Body of pancreas (tissue), 4 donors: ENCODE data around the gene OR10H3. TPM values are rescaled to one million over a fixed set of nuclear protein-coding genes. Genes with fewer than 3 reads are reported as not detected.

Experiments
- ATAC-seq: fragments of 150-250 bp; one replicate; pipeline ENCODE4 v1.9.1; 2016
- DNase-seq, 4 donors: peaks; one replicate each; pipeline ENCODE4 v3.0.0-alpha.2; 2019
- H3K27ac ChIP-seq, 4 donors: fragments of 200-600 bp; sonication (generic); 1 replicate in 3 of 4; 2 replicates in 1 of 4; pipeline versions ENCODE4 v1.5.1 to v1.6.1; 2016 to 2019; ENCODE audit warnings: mild to moderate bottlenecking in 1 of 4, mixed read lengths in 1 of 4, moderate library complexity in 1 of 4
- H3K27me3 ChIP-seq, 2 donors: fragments of 200-600 bp; sonication (generic); one replicate each; pipeline ENCODE4 v1.6.0; 2016; ENCODE audit warnings: mild to moderate bottlenecking in 1 of 2
- H3K36me3 ChIP-seq, 2 donors: fragments of 200-600 bp; sonication (generic); replicated peaks in 1 of 2; 2 replicates each; pipeline ENCODE4 v1.5.1; 2016; ENCODE audit warnings: low read depth in 2 of 2; ENCODE audit not compliant: insufficient read depth in 1 of 2
- H3K4me1 ChIP-seq: fragments of 200-600 bp; sonication (generic); one replicate; pipeline ENCODE4 v1.6.0; 2016
- H3K4me3 ChIP-seq, 2 donors: fragments of 200-600 bp; sonication (generic); 1 replicate in 1 of 2; 2 replicates in 1 of 2; pipeline ENCODE4 v1.5.1; 2016 to 2019
- H3K9me3 ChIP-seq, 3 donors: fragments of 200-600 bp; sonication (generic); 1 replicate in 2 of 3; 2 replicates in 1 of 3; pipeline ENCODE4 v1.5.1; 2016
- CTCF ChIP-seq, 7 experiments: fragments of 450-650 bp in 4 of 7; fragments of 200-600 bp in 3 of 7; sonication (generic) in 3 of 7; IDR thresholded peaks; one replicate each; pipeline ENCODE4 v1.5.1; 2016 to 2019; ENCODE audit warnings: antibody characterized with exemption in 7 of 7
- POLR2A ChIP-seq, 3 donors: fragments of 450-650 bp; IDR thresholded peaks; one replicate each; pipeline ENCODE4 v1.6.1; 2016; ENCODE audit warnings: antibody characterized with exemption in 3 of 3, mild to moderate bottlenecking in 2 of 3
- WGBS, 2 donors: methylation state at CpG; one replicate each; pipeline ENCODE4 v1.1.5; 2017; 5-methylcytosine and 5-hydroxymethylcytosine counted together
- intact Hi-C: fragments of 100-400 bp; cut with DNase I; formaldehyde crosslinking; loops from one replicate; pipeline ENCODE4 v1.15.1; 2023
- total RNA-seq, 2 donors: library from RNA; depleted of rRNA; stranded (reverse); fragments of >200 nt; gene quantifications; one replicate each; pipeline ENCODE4 v1.1.0, GENCODE V29; 2016

Gene OR10H3
- total RNA-seq, 2 donors from 2014 or later = not detected

GRCh38 chr19:15727724-15728123 is 10.1 kb upstream of the OR10H3 start, which contains the start of gene OR10H2:
Gene OR10H2, plus strand, starts transcription at chr19:15728024. Its CDS starts 20 bp downstream, at chr19:15728044.
- H3K9me3 ChIP-seq = no peaks in the 10 kb centered on the region
- TF ChIP-seq POLR2A (IDR thresholded peaks at IDR 0.05) (no peak), CTCF (IDR thresholded peaks at IDR 0.05) (no peak)
- 54 to 59% methylated on average over 5 of the region's 5 CpGs for WGBS, 2 donors
- ATAC-seq = no peak
- H3K4me3 ChIP-seq = no peak within 1 kb of the TSS
- H3K27me3 ChIP-seq = no peaks in the 10 kb centered on the region
- DNase-seq = no peak
- H3K4me1 ChIP-seq = no peaks in the 10 kb centered on the region
- no peaks in the 10 kb centered on the region for H3K36me3 ChIP-seq
- no peak within 1 kb of the TSS for H3K27ac ChIP-seq
- intact Hi-C loops = no loop called here

- Histone ChIP-seq H3K4me3 (no peak overlapping the region), H3K9me3 (no peaks in the 10 kb centered on the region), H3K4me1 (no peaks in the 10 kb centered on the region), H3K27me3 (no peaks in the 10 kb centered on the region), H3K36me3 (no peaks in the 10 kb centered on the region), H3K27ac (no peak overlapping the region)
- WGBS, 2 donors = 24 to 42% methylated on average over 1 of the region's 1 CpG
- DNase-seq (no peak), ATAC-seq (no peak)
- no peak for TF ChIP-seq POLR2A (IDR thresholded peaks at IDR 0.05)
- TF ChIP-seq CTCF (IDR thresholded peaks at IDR 0.05) = no peak
- intact Hi-C loops = no loop called here
Observed at GRCh38 chr19:15730538-15730937, 7.2 kb upstream of the OR10H3 start.

GRCh38 chr19:15732388-15732787 is 5.4 kb upstream of the OR10H3 start:
- Histone ChIP-seq H3K4me3 (no peak overlapping the region), H3K4me1 (no peaks in the 10 kb centered on the region), H3K27me3 (no peaks in the 10 kb centered on the region), H3K36me3 (no peaks in the 10 kb centered on the region), H3K27ac (no peak overlapping the region), H3K9me3 (no peaks in the 10 kb centered on the region)
- ATAC-seq (no peak), DNase-seq (no peak)
- intact Hi-C loops = no loop called here
- no peak for TF ChIP-seq POLR2A (IDR thresholded peaks at IDR 0.05)
- no peak for TF ChIP-seq CTCF (IDR thresholded peaks at IDR 0.05)
- WGBS, 2 donors = 20 to 33% methylated on average over 1 of the region's 1 CpG

GRCh38 chr19:15733895-15734294 is 3.9 kb upstream of the OR10H3 start:
- intact Hi-C loops = no loop called here

GRCh38 chr19:15740785-15741184 is 3.0 kb downstream of the OR10H3 start:
- Histone ChIP-seq H3K9me3 (no peaks in the 10 kb centered on the region), H3K36me3 (no peaks in the 10 kb centered on the region), H3K27me3 (peaks cover 0 to 3% of the 10 kb centered on the region in 2 donors), H3K4me3 (no peak overlapping the region), H3K27ac (no peak overlapping the region), H3K4me1 (no peaks in the 10 kb centered on the region)
- TF ChIP-seq POLR2A (IDR thresholded peaks at IDR 0.05) (no peak), CTCF (IDR thresholded peaks at IDR 0.05) (no peak)
- ATAC-seq (no peak), DNase-seq (no peak)
- 44 to 49% methylated on average over 1 of the region's 1 CpG for WGBS, 2 donors
- intact Hi-C loops = no loop called here

More at GRCh38 chr19:15733895-15734294, 3.9 kb upstream of the OR10H3 start:
- Histone ChIP-seq H3K27ac (no peak overlapping the region), H3K27me3 (no peaks in the 10 kb centered on the region), H3K4me1 (no peaks in the 10 kb centered on the region), H3K4me3 (no peak overlapping the region), H3K36me3 (no peaks in the 10 kb centered on the region), H3K9me3 (no peaks in the 10 kb centered on the region)
- TF ChIP-seq POLR2A (IDR thresholded peaks at IDR 0.05) = no peak
- 26 to 43% methylated on average over 6 of the region's 6 CpGs for WGBS, 2 donors
- DNase-seq (no peak), ATAC-seq (no peak)
